Immature natural killer cell (primary cell): ENCODE results near the gene TRAM2. TPM values are rescaled to one million over a fixed set of nuclear protein-coding genes. Genes with fewer than 3 reads are reported as not detected.
"Not testable (repeated sequence)": the region's sequence is repeated elsewhere in the genome, so short reads cannot be mapped to it uniquely, and the experiment has no call there.

Source experiments
- DNase-seq, 3 donors: peaks; one replicate each; pipeline ENCODE4 v3.0.0; 2022; ENCODE audit warnings: mixed read lengths in 1 of 3
- H3K27ac Mint-ChIP-seq, 6 donors: one replicate each; pipeline ENCODE4 v1.8.0; 2020; ENCODE audit warnings: mixed read lengths in 6 of 6, mild to moderate bottlenecking in 5 of 6, inconsistent platforms in 4 of 6, moderate library complexity in 3 of 6
- H3K27me3 Mint-ChIP-seq, 3 donors: one replicate each; pipeline ENCODE4 v1.8.0; 2020 to 2021; ENCODE audit warnings: low read depth in 3 of 3, mild to moderate bottlenecking in 3 of 3, mixed read lengths in 3 of 3, moderate library complexity in 3 of 3, inconsistent platforms in 1 of 3
- H3K36me3 Mint-ChIP-seq, 3 donors: one replicate each; pipeline ENCODE4 v1.8.0; 2020; ENCODE audit warnings: mixed read lengths in 3 of 3, inconsistent platforms in 2 of 3, mild to moderate bottlenecking in 2 of 3
- H3K4me1 Mint-ChIP-seq, 2 donors: one replicate each; pipeline ENCODE4 v1.8.0; 2020; ENCODE audit warnings: inconsistent platforms in 2 of 2, mild to moderate bottlenecking in 2 of 2, mixed read lengths in 2 of 2, moderate library complexity in 1 of 2
- H3K4me3 Mint-ChIP-seq, 5 donors: one replicate each; pipeline ENCODE4 v1.8.0; 2020; ENCODE audit warnings: mild to moderate bottlenecking in 5 of 5, mixed read lengths in 5 of 5, inconsistent platforms in 3 of 5, moderate library complexity in 3 of 5
- H3K9me3 Mint-ChIP-seq, 6 donors: one replicate each; pipeline ENCODE4 v1.8.0; 2020; ENCODE audit warnings: mild to moderate bottlenecking in 6 of 6, mixed read lengths in 6 of 6, inconsistent platforms in 4 of 6, moderate library complexity in 3 of 6
- polyA plus RNA-seq, 3 donors: library from polyadenylated mRNA; unstranded; fragments of 300-500 nt; fragmentation: Illumina TruSeq; gene quantifications; one replicate each; pipeline ENCODE4 v1.2.3, GENCODE V29; 2021

The TRAM2 gene
- polyA plus RNA-seq, 3 donors from 2014 or later = 1.7 to 7.0 (median 4.4) TPM

DNA sequence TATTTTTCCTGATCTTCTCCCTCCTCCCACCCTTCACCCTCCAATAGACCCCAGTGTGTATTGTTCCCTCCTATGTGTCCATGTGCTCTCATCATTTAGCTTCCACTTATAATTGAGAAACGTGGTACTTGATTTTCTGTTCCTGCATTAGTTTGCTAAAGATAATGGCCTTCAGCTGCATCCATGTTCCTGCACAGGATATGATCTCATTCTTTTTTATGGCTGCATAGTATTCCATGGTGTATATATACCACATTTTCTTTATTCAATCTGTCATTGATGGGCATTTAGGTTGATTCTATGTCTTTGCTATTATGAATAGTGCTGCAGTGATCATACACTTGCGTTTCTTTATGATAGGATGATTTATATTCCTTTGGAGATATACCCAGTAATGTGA, 115.7 kb downstream of the TRAM2 start:
- H3K4me1 Mint-ChIP-seq, DNase-seq, H3K36me3 Mint-ChIP-seq, H3K27ac Mint-ChIP-seq, H3K27me3 Mint-ChIP-seq, H3K4me3 Mint-ChIP-seq, H3K9me3 Mint-ChIP-seq: not testable (repeated sequence)

DNA sequence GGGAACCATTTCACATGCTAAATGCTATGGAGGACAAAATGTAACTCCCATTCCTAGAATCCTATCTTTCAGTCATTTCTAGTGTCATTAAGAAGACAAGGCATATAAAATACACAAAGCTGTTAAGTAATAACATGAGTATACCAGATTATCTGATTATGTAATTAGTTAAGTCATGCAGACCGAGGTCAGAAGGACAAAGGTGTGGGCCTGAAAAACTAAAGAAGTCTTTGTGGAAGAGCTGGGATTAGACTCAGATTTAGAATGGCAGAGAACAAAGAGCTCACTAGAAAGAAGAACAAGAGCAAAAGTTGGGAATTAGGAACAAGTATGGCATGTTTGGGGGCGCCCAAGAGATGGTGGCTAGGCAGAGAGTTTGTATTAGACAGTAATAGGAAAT, 119.8 kb downstream of the TRAM2 start:
- H3K27ac Mint-ChIP-seq = no peak overlapping the region
- peaks cover 0 to 3% (median 0%) of the 10 kb centered on the region in 6 donors for H3K9me3 Mint-ChIP-seq

DNA sequence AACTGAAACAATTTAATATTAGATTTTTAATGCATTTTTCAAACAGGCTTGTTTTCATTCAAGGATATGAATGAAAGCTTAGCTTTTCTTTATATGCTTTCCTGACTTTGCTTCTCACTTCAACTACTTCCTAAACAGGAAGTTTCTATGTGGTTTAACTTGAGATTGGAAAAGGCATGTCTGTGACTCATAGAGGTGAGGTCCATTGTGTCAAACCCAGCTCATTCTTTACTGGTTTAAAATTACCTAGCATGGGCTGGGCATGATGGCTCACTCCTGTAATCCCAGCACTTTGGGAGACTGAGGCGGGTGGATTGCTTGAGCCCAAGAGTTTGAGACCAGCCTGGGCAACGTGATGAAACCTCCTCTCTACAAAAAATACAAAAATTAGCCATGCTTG, 122.3 kb downstream of the TRAM2 start:
- H3K36me3 Mint-ChIP-seq = peaks cover 28 to 29% (median 29%) of the 10 kb centered on the region in 3 donors
- peaks cover 8 to 24% (median 21%) of the 10 kb centered on the region in 6 donors for H3K9me3 Mint-ChIP-seq
- H3K4me3 Mint-ChIP-seq = no peak overlapping the region
- no peak for DNase-seq
- no peak overlapping the region for H3K27ac Mint-ChIP-seq
- H3K4me1 Mint-ChIP-seq = no peaks in the 10 kb centered on the region
- H3K27me3 Mint-ChIP-seq = peaks cover 0 to 5% (median 1%) of the 10 kb centered on the region in 3 donors

More for the DNA sequence above, 119.8 kb downstream of the TRAM2 start:
- no peak for DNase-seq
- Mint-ChIP-seq H3K4me1 (no peaks in the 10 kb centered on the region), H3K4me3 (no peak overlapping the region), H3K27me3 (peaks cover 0 to 3% (median 0%) of the 10 kb centered on the region in 3 donors), H3K36me3 (peaks cover 6 to 9% (median 8%) of the 10 kb centered on the region in 3 donors)

Other genes with a start within 250 kb of the TRAM2 start
- gene PAQR8, start 214.9 kb downstream of the TRAM2 start, polyA plus RNA-seq = 1 to 10 TPM; 2.9 to 6.5 (median 6.2) TPM
- 1 to 10 TPM; 3.9 to 6.6 (median 5.0) TPM for gene EFHC1, start 156.7 kb downstream of the TRAM2 start, polyA plus RNA-seq
- 10 to 100 TPM; 15.7 to 23.5 (median 15.9) TPM for gene TMEM14A, start 94.1 kb upstream of the TRAM2 start, polyA plus RNA-seq
- gene GSTA2, start 186.4 kb upstream of the TRAM2 start, polyA plus RNA-seq = not detected
- gene GSTA1, start 226.8 kb upstream of the TRAM2 start, polyA plus RNA-seq = not detected